Stimulated activated CD4-positive, alpha-beta T cell treated with anti-CD3 and anti-CD28 coated beads, Interleukin-2, amount 100 ng/mL, for 4 hours (primary cell): Measurements from ENCODE around the gene C3orf22.

Source experiments
- DNase-seq: peaks from one replicate; pipeline ENCODE4 v3.0.0-alpha.2; 2020; ENCODE audit warnings: low read depth

The C3orf22 gene

DNA sequence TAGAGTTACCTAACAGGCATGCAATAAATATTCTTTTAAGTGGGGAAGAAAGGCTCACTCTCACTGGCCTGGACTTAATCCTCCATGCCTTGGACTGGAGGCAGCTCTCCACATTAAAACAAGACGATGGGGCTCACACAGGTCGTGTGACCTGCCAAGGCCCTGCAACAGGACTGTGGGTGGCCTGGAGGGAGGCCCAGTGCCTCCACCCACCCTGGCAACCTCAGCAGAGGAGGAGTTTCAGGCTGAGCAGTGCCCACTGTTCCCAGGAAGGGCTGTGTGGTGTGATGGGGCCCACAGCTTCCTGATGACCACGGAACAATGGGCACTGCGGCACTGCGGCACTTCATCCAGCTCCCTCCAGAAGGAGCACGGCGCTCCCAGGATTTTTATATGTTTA is 46.7 kb downstream of the C3orf22 start:
- DNase-seq: no peak

GRCh38 chr3:126511291-126511690 is 47.4 kb downstream of the C3orf22 start:
- no peak for DNase-seq

DNA sequence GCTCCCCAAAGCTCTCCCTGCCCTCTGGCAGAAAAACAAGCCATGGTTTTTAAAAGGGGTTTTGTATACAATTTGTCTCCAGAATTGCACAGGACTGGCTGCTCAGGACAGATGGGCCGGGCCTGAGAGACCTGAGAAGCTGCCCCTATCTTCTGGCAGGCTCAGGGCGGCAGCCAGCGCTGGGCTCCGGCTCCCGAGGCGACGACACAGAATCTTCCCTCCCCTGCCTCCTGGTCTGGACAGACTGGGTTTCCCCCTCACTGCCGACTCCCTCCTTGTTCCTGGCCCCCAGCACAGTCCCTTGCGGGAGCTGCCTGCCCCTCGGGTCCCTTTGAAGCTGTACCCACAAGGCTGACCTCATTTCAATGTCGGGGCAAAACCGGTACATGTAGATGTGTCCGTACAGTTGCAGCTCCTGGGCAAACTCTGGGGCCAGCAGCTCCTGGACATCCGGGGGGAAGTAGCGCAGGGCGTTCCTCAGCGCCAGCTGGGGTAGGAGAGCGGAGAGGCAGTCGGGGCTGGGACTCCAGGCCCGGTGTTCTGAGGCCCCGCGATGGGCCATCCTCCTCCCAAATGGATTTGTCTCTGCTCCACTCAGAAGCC is 48.3 kb downstream of the C3orf22 start:
- no peak for DNase-seq

DNA sequence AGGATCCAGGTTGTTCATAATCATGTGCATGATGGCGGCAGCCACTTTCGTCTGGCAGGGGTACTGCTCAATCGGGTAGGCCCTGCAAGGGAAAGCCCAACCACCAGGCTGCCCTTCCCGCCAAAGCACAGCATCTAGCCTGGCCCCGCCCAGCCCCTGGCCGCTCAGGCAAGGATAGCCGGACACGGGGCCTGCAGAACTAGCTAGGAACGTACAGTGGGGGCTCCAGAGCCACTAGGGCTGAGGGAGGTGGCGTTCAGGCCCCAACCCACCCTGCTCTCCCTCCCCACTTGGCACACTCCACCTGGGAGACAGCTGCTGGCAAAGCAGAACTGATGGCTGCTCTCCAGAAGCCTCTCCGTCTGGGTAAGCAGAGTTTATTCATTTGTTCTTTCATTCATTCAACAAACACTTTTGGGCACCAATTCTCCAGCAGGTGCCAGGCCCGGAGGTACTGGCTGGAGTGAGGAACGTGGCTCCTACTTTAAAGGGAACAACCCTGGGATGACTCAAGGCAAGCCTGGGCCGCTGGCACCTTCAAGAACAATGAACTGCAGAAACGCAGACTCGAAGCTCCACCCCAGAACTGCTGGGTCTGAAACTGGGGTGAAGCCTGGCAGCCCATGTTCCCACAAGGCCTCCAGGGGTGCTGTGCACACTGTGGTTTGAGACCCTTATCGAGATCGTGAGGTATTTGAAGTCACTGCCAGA is 49.0 kb downstream of the C3orf22 start:
- no peak for DNase-seq

GRCh38 chr3:126508564-126508964 is 50.2 kb downstream of the C3orf22 start:
- DNase-seq: no peak

GRCh38 chr3:126507886-126508285 is 50.8 kb downstream of the C3orf22 start:
- no peak for DNase-seq

GRCh38 chr3:126503701-126504100 is 55.0 kb downstream of the C3orf22 start:
- DNase-seq: no peak

DNA sequence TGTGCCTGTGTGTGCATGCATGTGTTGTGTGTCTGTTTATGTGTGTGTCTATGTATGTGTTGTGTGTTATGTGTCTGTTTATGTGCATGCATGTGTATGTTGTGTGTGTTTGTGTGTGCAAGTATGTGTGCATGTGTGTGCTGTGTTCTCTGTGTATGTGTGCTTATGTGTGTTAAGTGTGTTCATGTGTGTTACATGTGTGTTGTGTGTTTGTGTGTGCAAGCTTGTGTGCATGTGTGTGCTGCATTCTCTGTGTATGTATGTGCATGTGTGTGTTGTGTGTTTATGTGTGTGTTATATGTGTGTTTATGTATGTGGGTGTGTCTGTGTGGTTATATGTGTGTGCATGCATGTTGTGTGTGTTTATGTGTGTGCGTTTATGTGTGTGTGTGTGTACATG is 56.1 kb downstream of the C3orf22 start:
- no peak for DNase-seq

GRCh38 chr3:126501736-126502135 is 57.0 kb downstream of the C3orf22 start:
- no peak for DNase-seq

DNA sequence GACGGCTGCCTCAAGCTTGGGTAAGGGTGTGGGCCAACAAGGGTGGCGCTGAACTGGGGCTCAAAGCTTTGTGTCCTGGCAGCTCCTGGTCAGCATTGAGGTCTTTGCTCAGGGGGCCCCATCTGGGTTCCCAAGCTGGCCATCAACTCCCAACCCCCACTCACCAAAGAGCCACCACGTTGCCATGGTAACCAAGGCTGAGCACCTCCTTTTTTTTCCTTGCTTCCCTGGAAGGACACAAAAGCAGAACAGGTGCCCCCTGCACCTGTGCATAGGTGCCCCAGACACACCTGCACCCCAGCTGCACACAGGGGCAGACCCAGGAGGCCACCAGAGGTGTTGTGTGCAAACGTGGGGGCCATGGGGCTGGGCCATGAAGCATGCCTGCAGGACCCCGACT is 57.7 kb downstream of the C3orf22 start:
- DNase-seq: no peak

- no peak for DNase-seq
Observed at GRCh38 chr3:126500016-126500415, 58.7 kb downstream of the C3orf22 start.
